NCI-H1417 treated with DMSO at 0.1 percent for 48 hours (cell line): ENCODE measurements around the gene COL8A2.

Experiments used
- DNase-seq: peaks from one replicate; lab custom pipeline; 2025; lab: John Stamatoyannopoulos, UW

The COL8A2 gene

DNA sequence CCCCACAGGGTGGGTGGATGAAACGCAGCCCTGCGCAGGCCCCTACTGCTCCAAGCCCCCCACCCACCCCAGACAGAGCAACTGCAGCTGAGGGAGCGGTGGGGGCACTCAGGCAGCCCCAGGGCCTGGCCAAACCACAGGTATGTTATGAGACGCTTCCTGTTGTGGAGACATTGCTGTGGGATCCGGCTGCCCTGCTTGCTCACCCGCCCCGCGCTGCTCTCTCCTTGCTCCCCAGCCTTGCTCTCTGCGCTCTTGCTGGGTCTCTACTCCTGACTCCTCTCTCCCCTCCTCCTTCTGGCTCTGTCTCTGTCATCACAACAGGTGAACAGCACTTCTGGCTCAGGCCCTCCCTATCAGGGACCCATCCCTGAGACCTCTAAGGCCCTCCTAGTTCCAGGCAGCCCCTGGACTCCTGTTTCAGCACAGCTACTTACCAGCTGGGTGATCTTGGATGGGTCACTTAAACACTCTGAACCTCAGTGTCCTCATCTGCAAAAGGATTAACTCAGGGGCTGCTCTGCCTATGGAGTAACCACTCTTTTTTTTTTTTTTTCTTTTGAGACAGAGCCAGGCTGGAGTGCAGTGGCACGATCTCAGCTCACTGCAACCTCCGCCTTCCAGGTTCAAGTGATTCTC lies 15.9 kb downstream of the COL8A2 start:
- DNase-seq, result no peak

DNA sequence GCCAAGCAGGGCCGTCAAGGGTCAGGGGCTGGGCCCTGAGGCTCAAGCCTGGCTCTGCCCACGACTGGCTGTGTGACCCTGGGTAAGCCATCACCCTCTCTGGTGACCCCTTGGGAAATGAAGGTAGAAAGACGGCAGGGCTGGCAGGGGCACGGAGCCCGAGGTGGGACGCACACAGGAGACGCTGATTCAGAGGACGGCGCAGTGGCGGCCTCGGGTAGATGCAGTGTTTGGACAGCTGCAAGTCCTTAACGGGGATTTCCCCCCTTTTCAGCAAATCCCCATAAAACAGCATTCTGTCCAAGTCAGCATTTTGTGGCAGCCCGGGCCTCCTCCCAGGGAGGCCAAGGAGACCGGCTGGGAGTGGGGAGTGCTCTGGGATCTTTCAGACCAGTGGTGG lies 16.7 kb downstream of the COL8A2 start:
- DNase-seq, result no peak

DNA sequence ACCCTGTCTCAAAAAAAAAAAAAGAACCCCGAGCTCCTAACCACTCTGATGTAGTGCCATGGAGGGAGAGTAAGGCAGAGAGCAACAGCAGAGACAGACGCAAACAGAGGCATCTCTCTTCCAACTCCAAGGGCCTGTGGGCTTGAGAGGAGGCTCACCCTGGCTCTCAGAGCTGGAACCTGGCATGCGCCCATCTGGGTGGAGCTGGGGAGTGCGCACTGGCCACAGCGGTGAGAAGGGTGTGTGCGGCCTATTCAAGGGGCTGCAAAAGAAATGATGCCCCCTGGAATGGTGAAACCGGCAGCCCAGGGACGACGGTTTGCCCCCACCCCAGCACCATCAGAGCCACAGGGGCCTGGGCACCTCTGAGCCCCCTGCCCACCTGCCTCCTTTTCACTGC lies 17.6 kb downstream of the COL8A2 start:
- DNase-seq, result no peak

DNA sequence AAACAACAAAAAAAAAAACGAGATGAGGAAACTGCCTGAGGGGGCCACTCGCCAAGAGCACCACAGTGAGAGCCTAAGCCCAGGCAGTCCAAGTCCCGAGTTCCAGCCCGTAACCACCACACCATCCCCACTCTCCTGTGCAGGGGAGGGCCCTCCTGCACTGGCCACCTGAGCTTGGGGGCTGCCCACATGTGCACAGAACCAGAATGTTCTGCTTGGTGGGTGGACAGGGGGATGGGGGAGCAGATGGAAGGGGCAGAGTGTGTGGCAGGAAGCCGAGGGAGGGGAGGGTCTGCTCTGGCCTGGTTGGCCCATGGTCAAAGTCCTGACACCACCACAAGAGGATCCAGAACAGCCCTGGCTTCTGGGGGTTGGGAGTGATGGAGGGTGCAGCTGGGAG lies 18.8 kb downstream of the COL8A2 start:
- DNase-seq, result no peak

DNA sequence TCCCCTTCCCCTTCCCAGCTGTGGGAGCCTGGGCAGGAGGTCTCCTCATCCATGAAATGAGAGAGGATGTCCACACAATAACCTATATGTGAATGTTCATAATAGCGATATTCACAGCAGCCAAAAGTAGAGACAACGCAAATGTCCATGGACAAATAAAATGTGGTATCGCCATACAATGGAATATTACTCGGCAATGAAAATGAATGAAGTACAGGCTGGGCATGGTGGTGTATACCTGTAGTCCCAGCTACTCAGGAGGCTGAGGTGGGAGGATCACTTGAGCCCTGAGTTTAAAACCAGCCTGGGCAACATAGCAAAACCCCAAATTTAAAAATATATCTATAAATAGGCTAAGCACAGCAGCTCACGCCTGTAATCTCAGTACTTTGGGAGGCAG lies 23.5 kb downstream of the COL8A2 start:
- no peak for DNase-seq

DNA sequence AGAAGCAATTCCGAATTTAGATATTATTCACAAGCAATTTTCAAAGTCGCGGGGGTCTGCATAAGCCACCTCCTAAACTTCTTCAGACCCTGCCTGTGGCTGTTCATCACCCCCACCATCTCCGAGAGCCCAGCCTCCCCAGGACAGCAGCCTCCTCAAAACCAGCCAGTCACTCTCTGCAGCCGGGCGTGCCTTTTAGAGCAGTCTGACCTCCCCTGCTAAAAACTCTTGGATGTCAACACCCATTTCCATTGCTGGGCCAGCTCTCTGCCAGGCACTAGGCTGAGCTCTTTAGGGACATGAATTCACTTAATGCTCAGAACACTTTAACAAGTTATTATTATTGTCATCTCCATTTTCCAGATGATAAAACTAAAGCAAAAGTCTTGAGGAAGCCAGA lies 24.6 kb downstream of the COL8A2 start:
- DNase-seq, result no peak

DNA sequence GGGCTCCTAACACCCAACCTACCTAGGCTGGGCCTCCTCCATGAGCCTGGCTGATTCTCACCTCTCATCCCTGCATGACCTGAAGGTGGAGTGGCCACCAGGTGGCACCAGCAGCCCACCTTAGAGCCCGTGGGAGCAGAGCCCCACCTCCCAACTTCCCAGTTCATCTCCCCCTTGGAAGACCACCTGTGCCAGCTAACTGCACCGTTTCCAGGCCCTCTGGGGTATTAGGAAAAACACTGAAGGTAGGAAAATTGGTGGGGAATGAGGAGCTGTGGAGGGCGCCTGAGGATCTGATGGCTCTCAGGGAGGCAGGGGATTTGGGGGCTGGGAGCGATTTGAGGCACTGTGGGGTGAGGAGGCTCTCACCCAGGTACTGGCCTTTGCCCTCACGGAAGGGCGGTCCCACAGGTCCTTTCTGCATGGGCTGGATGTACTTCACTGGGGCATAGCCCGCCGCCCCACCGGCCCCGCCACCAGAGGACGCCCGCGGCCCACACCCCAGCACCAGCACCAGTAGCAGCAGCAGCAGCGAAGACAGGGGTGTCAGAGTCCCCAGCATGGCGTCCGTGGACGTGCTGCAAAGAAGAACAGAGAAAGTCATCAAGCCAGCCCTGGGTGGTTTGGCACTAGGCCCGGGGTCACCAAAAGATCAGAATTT lies 25.2 kb downstream of the COL8A2 start:
- DNase-seq, result no peak

DNA sequence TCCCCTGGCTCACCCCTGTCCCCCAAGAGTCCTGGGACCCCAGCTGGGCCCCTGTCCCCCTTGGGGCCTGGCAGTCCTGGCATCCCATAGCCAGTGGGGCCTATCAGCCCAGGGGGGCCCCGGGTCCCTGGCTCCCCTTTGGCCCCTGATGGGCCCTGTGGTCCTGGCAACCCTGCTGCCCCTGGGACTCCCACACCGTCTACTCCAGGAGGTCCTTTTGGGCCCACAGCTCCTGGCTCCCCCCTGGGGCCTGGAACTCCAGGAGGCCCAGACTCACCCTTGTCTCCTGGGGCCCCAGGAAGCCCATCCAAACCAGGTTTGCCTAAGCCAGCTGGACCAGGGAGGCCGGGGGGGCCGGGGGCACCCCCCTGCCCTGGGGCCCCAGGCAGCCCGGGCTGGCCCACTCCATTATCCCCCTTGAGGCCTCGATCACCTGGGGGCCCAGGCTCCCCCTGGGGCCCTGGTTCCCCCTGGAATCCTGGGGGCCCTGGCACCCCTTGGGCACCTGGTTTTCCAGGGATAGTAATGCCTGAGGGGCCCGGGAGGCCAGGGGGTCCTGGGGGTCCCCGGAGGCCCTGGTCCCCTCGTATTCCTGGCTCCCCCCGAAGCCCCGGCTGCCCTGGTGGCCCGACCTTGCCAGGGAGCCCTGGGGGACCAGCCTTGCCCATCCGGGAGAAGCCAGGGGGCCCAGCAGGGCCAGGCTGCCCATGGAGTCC lies 26.2 kb downstream of the COL8A2 start:
- no peak for DNase-seq

DNA sequence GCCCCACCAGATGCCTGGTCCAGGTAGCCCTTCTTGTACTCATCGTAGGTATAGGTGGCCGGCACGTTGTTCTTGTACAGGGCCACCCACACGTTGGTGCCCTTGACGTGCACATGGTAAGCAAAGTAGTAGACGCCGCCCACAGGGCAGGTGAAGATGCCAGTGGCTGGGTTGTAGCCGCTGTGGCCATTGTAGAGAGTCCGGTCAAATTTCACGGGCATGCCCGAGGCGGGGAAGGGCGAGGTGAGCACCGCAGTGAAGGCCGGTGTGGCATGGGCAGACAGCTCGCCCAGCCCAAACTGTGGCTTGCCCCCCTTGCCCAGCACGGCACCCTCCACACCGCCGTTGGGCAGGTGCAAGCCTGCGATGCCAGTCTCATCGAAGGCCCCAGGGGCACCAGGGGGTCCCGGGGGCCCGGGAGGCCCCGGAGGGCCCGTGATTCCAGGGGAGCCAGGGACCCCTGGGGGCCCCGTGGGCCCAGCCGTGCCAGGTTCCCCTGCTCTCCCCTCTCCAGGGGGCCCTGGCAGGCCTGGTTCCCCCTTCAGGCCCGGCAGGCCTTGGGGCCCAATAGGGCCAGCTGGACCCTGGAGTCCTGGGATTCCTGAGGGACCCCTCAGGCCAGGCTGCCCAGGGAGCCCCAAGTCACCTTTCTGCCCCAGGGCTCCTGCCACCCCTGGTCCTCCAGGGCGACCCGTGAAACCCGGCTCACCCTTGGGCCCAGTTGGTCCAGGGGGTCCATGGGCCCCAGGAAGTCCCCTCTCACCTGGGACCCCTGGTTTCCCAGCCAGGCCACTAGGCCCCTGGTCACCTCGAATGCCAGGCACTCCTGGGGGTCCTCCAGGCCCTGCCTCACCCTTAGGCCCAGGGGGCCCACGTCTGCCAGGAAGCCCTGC lies 27.1 kb downstream of the COL8A2 start:
- no peak for DNase-seq

DNA sequence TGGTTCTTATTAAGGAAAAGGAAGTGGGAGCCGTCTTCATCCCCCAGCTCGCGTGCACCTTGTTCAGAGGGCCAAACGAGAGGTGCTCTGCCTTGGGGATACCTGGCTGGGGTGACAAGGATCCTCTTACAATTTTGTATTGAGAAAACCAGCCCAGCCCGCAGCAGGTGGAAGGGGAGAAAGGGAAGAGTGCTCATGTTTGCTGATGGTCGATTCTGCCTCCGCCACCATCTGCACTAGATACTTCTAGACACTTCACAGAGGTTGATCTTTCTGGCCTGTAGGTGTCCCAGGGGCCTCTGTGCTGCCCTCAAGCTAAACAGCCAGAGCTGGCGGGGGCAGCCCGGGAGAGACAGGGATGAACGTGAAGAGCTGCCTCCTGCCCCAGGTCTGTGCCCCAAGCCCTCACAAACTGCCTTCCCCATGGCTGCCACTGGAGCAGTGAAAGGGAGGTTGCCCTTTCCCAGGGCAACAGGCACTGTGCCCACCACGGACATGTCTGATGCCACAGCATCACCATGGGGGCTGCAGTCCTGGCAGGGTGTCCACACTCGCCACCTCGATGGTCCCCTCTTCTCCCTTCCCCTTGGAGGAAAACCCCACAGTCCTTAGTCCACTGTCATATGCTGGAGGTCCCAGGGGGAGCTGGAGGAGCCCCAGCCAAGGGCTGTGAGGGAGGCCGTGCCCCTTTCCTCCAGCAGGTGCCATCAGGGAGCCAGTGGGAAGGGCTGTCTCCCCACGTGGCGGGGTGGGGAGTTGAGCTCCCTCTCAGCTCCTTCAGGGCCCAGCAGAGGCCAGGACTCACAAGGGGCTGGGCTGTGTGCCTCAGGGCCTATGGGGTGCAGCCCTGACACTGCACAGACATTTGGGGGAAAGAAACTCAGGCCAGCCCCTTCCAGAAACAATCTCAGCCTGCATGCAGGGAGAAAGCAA lies 28.3 kb downstream of the COL8A2 start:
- DNase-seq, result no peak

DNA sequence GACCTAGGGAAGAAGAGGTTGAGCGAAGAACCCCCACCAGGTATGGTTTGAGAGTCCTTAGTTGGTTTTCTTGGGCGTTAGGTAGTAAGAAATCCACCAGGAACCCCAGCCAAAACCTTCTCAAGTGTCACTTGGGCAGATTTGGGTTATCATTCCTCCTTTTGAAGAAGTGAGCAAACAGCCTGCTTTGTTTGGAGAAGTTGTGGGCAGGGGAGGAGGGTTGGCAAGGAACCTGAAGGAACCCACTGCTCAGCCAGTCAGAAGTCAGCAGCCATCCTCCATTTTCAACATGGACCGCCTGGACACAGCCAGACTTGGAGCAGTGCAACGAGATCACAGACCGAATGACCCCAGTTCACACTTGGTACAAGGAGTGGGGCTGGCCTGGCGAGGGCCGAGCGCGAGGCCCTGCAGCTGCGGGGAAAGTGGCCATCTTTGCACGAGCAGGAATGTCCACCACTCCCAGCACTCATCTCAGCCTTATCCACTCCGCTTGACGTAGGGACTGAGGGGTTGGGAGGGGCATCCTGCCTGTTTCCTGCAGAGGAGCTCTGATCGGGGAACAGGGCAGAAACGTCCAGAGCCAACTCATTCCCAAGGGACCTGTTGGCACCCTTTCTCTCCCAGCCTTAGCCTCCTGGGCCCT lies 29.1 kb downstream of the COL8A2 start:
- DNase-seq, result no peak

DNA sequence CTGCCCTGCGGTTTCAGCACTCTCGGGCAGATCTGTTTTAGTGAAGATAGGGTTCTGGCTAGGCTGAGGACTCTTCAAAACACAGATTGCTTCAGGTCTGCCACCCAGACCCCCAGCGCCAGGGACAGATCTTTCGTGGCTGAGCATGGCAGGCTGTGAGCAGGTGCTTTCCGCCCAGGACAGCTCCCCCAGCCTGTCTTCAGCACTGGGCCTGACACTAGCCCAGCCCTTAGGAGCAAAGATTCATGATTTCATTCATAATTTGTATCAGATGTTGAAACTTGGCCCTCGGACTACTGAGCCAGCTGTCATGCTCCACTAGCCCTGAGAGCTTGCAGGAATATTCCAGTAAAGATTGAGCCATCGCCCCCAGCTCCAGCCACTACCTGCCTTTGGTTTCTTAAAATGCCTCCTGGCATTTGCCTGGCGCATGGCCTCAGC lies 30.4 kb downstream of the COL8A2 start:
- DNase-seq, result no peak

DNA sequence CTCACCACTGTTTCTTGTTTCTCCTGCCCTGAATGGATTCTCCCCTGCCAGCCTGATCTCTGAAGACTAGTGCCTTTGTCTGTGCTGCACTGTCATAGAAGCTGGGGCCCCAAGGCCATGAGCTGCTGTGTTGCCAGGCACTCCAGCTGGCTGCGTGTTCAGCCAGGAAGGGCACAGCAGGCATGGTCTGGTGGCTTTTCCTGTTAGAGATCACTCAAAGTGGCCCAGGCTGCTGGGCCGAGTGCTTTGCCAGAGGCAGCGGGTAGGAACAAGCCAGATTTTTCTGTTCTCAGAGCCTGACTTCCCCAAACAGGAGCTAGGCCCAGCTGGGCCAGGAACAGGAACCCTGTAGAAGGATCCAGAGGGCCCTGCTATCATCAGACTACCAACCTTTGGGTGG lies 31.1 kb downstream of the COL8A2 start:
- DNase-seq, result no peak

DNA sequence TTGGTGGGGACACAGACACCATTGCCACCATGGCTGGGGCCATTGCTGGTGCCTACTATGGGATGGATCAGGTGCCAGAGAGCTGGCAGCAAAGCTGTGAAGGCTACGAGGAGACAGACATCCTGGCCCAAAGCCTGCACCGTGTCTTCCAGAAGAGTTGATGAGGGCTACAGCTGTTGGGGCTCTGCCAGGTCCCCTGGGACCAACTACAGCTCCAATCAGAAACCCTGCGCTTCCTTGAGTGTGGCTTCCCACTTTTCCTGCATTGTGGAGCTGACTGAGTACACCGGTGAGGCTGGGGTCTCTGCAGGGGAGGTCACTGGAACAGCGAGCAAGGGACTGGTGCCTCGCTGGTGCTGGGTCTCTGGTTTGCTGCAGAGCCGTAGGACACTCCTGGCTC lies 31.8 kb downstream of the COL8A2 start:
- DNase-seq, result no peak

DNA sequence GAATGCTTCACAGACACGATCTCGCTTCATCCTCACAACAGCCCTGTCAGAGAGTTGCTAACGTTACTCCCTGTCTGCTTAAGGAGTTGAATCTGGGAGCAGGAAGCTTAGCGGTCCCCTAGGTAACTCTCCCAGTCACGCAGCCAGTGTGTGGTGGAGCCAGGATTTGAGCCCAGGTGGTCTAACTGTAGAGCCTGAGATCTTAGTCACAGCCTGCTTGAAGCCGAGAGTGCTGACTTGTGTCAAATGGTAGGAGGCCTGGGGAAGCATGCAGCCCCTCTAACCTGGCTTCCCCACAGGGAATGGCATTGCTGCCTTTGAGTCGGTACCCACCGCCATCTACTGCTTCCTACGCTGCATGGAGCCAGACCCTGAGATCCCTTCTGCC lies 32.2 kb downstream of the COL8A2 start:
- no peak for DNase-seq

DNA sequence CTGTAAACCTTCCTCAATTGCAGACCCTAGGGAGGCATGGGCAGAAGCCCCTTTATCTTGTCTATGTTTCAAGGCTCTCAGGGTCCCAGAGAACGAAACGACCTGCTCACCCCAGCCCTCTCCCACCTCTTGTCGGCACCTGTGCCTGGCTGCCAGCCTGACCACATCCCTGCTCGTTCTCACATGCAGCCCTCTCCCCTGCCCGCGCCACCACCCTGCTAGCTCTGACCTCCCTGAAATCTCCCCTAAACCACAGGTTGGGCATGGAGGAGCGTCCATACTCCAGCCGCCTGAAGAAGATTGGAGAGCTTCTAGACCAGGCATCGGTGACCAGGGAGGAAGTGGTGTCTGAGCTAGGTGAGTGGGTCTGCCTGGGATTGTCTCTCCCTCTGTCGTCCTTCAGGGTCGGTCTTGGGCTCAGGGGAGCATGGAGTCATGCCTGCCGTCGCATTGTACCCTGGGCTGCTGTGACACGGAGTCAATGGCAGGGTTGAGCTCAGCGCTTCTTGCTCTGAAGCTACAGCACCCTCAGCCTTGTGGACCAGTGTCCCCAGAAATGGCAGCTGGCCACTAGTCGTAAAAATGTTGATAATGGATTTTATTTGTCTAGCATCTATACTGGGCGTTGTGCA lies 32.7 kb downstream of the COL8A2 start:
- no peak for DNase-seq

DNA sequence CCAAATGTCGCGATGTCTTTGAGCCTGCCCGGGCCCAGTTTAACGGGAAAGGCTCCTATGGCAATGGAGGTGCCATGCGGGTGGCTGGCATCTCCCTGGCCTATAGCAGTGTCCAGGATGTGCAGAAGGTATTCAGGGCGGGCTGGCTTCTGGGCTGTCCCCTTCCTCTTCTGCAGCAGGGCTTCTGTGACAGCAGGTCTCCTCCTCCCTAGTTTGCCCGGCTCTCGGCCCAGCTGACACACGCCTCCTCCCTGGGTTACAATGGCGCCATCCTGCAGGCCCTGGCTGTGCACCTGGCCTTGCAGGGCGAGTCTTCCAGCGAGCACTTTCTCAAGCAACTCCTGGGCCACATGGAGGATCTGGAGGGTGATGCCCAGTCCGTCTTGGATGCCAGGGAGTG lies 33.3 kb downstream of the COL8A2 start:
- DNase-seq, result no peak

DNA sequence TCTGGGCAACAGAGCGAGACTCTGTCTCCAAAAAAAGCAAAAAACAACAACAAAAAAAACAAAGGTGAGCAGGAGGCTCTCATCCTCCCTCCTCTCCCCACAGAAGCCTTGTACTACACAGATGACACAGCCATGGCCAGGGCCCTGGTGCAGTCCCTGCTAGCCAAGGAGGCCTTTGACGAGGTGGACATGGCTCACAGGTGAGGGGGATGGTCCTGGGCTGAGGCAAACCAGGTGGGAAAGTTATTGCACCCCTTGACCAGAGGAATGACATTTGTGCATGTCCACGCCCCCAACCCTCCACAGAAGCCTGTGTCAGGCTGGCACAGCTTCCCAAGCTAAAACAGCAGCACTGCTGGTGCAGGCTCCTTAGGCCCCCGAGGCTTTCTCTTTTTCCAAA lies 33.9 kb downstream of the COL8A2 start:
- no peak for DNase-seq

DNA sequence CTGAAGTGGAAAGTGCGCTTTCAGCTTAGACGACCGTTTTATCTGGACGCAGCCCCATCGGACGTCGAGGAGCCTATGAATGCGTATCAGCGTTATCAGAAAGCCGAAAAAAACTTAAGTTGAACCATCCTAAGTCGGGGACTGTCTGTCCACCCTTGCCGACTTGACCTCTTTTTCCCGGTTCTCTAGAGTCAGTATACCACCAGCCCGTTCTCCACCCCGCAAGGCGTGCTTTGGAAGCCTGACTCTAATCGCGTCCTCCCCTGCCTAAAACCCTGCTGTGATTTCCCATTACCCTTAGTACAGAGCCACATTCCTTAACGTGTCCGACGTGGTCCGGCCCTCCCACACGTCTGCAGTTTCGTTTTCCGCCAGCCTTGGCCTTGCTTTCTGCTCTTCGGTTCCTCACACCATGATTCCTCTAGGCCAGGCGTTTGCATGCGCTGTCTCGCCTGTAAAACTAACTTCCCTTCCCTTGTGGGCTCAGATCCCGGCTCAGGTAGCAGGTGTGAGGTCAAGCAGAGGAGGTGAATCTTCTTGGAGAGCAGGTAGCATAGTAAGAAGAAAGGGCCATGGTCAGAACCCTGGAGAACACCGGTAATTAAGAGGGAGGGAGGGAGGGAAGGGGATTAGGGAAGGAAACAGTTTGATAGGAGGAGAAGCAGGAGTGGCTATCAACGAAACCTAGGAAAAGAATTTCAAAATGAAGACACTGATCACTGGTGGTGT lies 35.5 kb downstream of the COL8A2 start:
- DNase-seq, result no peak
